ENCODE data around the gene FAM135A. TPM values are rescaled to one million over a fixed set of nuclear protein-coding genes. Genes with fewer than 3 reads are reported as not detected.

Gene FAM135A
- total RNA-seq, 1 experiment from 2014 or later: 31.5 TPM

- in situ Hi-C loops (cut with HindIII; ENCODE audit: low pct_unique_long_range_greater_than_20kb, low sequenced_read_pairs) (no loop called here), intact Hi-C loops (cut with micrococcal nuclease; ENCODE audit: unreplicated experiment) (loop anchor here (2.0 kb wide), 1 partner anchor 641 kb away; no protein-coding TSS in a partner anchor)
- ATAC-seq: peak; percentile 64; the same call in 1 of the 2 replicates
- no peak overlapping the region for H3K27ac ChIP-seq (ENCODE audit: low read length)
- H3K9me3 ChIP-seq (ENCODE audit: control insufficient read depth, insufficient read depth, low read depth, low read length): no peaks in the 10 kb centered on the region
- no TSS peak for BruUV-seq (replicated peaks)
- no peak for TF ChIP-seq SIN3A (IDR thresholded peaks at IDR 0.05; ENCODE audit: borderline replicate concordance, insufficient read depth, low read depth, low read length)
- no peak for TF ChIP-seq TCF7L2 (IDR thresholded peaks at IDR 0.05; ENCODE audit: low read depth, low read length)
- peak; percentile 77; the same call in 1 of the 2 replicates for TF ChIP-seq CTCF (IDR thresholded peaks at IDR 0.05)
- TF ChIP-seq REST (IDR thresholded peaks at IDR 0.05; ENCODE audit: insufficient read depth in 1 of 2, low read depth in 2 of 2, low read length in 1 of 2): no peak
- TF ChIP-seq POLR2AphosphoS5 (IDR thresholded peaks at IDR 0.05; ENCODE audit: low read depth, low read length): no peak
- CTCF ChIA-PET: interaction anchor here (0.6 to 3.2 kb wide), 4 partner anchors 62 to 296 kb away, joined by 3 to 53 read pairs (median 4); partner anchors contain the start of gene SMAP1
- no peak overlapping the region for H3K4me3 ChIP-seq (ENCODE audit: low read depth in 2 of 2, low read length in 2 of 2)
- POLR2A ChIA-PET: interaction anchor here (0.7 kb wide), 1 partner anchor 65 kb away, joined by 3 read pairs; no protein-coding TSS in a partner anchor
- peaks cover 11% of the 10 kb centered on the region; the same call in 1 of the 2 replicates for H3K27me3 ChIP-seq (ENCODE audit: control insufficient read depth, insufficient read depth, low read length)
- no peaks in the 10 kb centered on the region for H3K4me1 ChIP-seq (ENCODE audit: control insufficient read depth, insufficient read depth, low read length)
- no peaks in the 10 kb centered on the region for H3K36me3 ChIP-seq (ENCODE audit: control insufficient read depth, insufficient read depth, low read length)
- peak; percentile 39 for DNase-seq (ENCODE audit: low read depth, low spot score)
Observed at GRCh38 chr6:70371454-70372105, 41.7 kb upstream of the FAM135A start.

GRCh38 chr6:70375166-70375565 lies 38.1 kb upstream of the FAM135A start:
- peak; percentile 43 for DNase-seq (ENCODE audit: low read depth, low spot score)
- BruUV-seq (replicated peaks): no TSS peak
- CTCF ChIA-PET: no interaction called here
- Histone ChIP-seq H3K36me3 (ENCODE audit: control insufficient read depth, insufficient read depth, low read length) (no peaks in the 10 kb centered on the region), H3K27ac (ENCODE audit: low read length) (no peak overlapping the region), H3K27me3 (ENCODE audit: control insufficient read depth, insufficient read depth, low read length) (peaks cover 5% of the 10 kb centered on the region; the same call in 1 of the 2 replicates), H3K4me1 (ENCODE audit: control insufficient read depth, insufficient read depth, low read length) (no peaks in the 10 kb centered on the region), H3K9me3 (ENCODE audit: control insufficient read depth, insufficient read depth, low read depth, low read length) (no peaks in the 10 kb centered on the region), H3K4me3 (ENCODE audit: low read depth in 2 of 2, low read length in 2 of 2) (no peak overlapping the region)
- POLR2A ChIA-PET: no interaction called here
- no peak for ATAC-seq
- intact Hi-C loops (cut with micrococcal nuclease; ENCODE audit: unreplicated experiment) (no loop called here), in situ Hi-C loops (cut with HindIII; ENCODE audit: low pct_unique_long_range_greater_than_20kb, low sequenced_read_pairs) (no loop called here)
- TF ChIP-seq POLR2AphosphoS5 (IDR thresholded peaks at IDR 0.05; ENCODE audit: low read depth, low read length) (no peak), CTCF (IDR thresholded peaks at IDR 0.05) (no peak), SIN3A (IDR thresholded peaks at IDR 0.05; ENCODE audit: borderline replicate concordance, insufficient read depth, low read depth, low read length) (no peak), TCF7L2 (IDR thresholded peaks at IDR 0.05; ENCODE audit: low read depth, low read length) (no peak), REST (IDR thresholded peaks at IDR 0.05; ENCODE audit: insufficient read depth in 1 of 2, low read depth in 2 of 2, low read length in 1 of 2) (no peak)

Data from Panc1 (cell line).